ENCODE data around the gene EFHC1.

The EFHC1 gene

GRCh38 chr6:52513896-52514295 is 93.8 kb downstream of the EFHC1 start:
- no peak for TF ChIP-seq CTCF (IDR thresholded peaks at IDR 0.05; ENCODE audit: low read depth, low read length)
- H3K4me3 ChIP-seq (ENCODE audit: low read depth, low read length): no peak overlapping the region

- H3K4me3 ChIP-seq (ENCODE audit: low read depth, low read length): no peak overlapping the region
- TF ChIP-seq CTCF (IDR thresholded peaks at IDR 0.05; ENCODE audit: low read depth, low read length): no peak
These were observed 94.4 kb downstream of the EFHC1 start for GRCh38 chr6:52514514-52514913.

GRCh38 chr6:52515219-52515960 is 95.2 kb downstream of the EFHC1 start:
- TF ChIP-seq CTCF (IDR thresholded peaks at IDR 0.05; ENCODE audit: low read depth, low read length): no peak
- no peak overlapping the region for H3K4me3 ChIP-seq (ENCODE audit: low read depth, low read length)

GRCh38 chr6:52516269-52516668 is 96.1 kb downstream of the EFHC1 start:
- no peak overlapping the region for H3K4me3 ChIP-seq (ENCODE audit: low read depth, low read length)
- no peak for TF ChIP-seq CTCF (IDR thresholded peaks at IDR 0.05; ENCODE audit: low read depth, low read length)

GRCh38 chr6:52516943-52517342 is 96.8 kb downstream of the EFHC1 start:
- no peak for TF ChIP-seq CTCF (IDR thresholded peaks at IDR 0.05; ENCODE audit: low read depth, low read length)
- no peak overlapping the region for H3K4me3 ChIP-seq (ENCODE audit: low read depth, low read length)

- no peak overlapping the region; the same call in 1 of the 2 replicates for H3K4me3 ChIP-seq (ENCODE audit: low read depth, low read length)
- TF ChIP-seq CTCF (IDR thresholded peaks at IDR 0.05; ENCODE audit: low read depth, low read length): no peak
These were observed 97.5 kb downstream of the EFHC1 start for GRCh38 chr6:52517502-52518278.

Measured in WI38 (cell line).